Measurements from ENCODE around the gene NAALADL2.
"Not testable (repeated sequence)": the region's sequence is repeated elsewhere in the genome, so short reads cannot be mapped to it uniquely, and the experiment has no call there.

Gene NAALADL2

DNA sequence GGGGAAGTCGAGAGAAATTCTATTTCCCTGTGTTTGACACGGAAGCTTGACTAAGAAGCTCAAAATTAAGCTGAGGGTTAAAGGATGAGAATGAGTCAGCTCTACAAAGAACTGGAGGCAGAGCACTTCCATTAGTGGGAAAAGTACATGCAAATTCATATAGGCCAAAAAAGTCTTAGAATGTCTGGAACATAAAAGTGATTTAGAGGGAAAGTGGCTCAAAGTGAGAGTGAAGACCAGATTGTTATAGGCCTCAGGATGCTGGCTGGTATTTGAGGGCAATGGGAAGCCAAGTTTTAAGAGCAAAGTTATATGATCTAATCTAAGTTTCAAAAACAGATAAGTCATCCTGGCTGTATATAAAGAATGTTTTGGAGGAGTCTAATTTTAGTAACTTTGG, 857.3 kb downstream of the NAALADL2 start:
- no peak for DNase-seq

- DNase-seq: no peak
Observed at GRCh38 chr3:175726228-175726627, 867.1 kb downstream of the NAALADL2 start.

DNA sequence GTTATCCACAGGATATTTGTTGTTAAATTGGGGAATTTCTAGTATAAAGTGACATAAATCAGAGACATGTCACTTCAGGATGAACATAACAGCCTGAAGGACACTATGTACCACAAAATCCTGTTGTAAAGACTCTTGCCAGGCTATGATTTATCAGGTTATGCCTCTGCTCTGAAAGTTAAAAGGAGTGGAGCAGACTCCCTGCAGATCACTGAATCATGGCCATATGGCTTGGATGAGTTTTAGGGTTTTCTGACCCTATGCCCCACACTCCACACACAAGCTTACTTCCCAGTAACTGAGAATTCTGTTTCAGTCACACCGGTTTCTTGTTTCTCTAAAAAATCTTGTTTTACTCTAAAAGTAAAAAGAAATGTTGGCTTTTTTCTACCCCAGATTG, 869.4 kb downstream of the NAALADL2 start:
- no peak for DNase-seq

- DNase-seq: no peak
Observed at GRCh38 chr3:175729466-175729865, 870.3 kb downstream of the NAALADL2 start.

DNA sequence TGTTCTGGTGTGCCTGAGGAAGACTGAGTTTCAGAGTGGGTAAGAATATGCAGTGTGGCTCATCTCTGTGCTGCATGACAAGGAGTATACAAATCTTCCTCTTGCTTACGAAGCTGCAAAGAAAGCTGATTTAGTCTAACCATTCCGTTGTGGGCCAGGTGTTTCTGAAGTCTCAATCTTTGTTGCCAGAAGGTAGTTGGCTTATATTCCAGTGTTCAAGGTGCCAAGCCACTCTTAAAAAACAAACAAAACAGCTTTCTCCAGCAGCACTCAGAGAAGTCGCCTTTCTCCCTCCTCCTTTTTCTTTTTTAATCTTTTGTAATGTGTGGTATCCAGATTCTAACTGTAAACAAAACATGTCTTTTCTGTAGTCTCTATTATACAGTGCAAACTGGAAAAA, 872.4 kb downstream of the NAALADL2 start:
- DNase-seq: no peak

GRCh38 chr3:175732017-175732416, 872.9 kb downstream of the NAALADL2 start:
- no peak for DNase-seq

GRCh38 chr3:175735866-175736265, 876.7 kb downstream of the NAALADL2 start:
- DNase-seq: no peak

- DNase-seq: no peak
Observed at GRCh38 chr3:175737646-175738572, 878.8 kb downstream of the NAALADL2 start.

DNA sequence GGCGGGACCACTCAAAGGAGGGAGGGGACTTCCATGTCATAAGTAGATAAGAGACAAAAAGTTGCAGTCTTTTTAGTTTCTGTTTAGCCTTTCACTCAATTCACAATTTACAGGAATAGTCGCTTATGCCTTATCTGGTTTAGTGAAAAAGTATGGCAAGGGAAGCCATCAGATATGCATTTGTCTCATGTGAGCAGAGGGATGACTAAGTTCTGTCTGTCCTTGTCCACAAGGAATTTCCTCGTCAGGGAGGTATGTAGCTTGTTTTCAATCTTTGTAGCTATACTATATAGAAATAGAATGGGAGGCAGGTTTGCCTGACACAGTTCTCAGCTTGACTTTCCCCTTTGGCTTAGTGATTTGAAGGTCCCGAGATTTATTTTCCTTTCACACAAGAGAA, 882.8 kb downstream of the NAALADL2 start:
- no peak for DNase-seq

- DNase-seq: no peak
Observed at GRCh38 chr3:175743733-175744400, 884.7 kb downstream of the NAALADL2 start.

- DNase-seq: no peak
Observed at GRCh38 chr3:175746308-175746707, 887.2 kb downstream of the NAALADL2 start.

GRCh38 chr3:175748087-175748730, 889.1 kb downstream of the NAALADL2 start:
- no peak for DNase-seq

GRCh38 chr3:175749981-175750380, 890.8 kb downstream of the NAALADL2 start:
- DNase-seq: no peak

DNA sequence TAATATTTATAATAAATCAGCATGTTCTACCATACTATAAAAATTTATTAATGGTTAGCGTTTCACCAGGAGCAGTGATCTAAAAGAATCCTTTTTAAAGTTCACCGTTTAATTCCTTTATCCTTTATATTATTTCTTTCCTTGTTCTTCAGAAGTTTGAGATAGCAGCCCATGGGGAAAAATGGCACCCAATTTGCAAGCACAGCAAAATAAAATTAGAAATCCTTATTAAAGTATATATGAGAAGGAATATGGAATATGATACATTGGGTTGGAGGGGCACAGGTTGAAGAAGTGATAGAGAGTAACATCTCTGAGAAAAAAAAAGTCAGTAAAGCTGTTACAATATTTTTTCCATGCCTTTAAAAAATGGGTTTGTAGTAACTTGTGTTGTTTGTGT, 892.0 kb downstream of the NAALADL2 start:
- DNase-seq: no peak

- no peak for DNase-seq
Observed at GRCh38 chr3:175763948-175764347, 904.8 kb downstream of the NAALADL2 start.

DNA sequence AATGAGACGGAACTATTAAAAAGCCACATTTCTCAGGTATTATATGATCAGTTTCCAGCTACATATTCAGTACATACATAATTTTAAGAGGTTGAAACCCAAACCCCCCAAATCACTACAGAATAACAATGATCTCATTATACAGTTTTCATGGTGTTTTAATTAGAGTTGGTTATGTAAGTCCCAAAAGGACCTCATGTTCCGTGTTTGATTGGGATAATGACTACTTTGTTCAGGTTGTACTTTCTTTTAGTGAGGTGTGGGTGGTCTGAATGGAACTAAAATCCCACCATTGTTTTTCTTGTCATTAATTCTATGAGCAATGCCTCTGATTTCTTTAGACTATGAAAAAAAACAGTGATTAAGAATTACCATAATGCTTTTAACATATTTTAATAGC, 905.6 kb downstream of the NAALADL2 start:
- no peak for DNase-seq

- no peak for DNase-seq
Observed at GRCh38 chr3:175770426-175770825, 911.3 kb downstream of the NAALADL2 start.

DNA sequence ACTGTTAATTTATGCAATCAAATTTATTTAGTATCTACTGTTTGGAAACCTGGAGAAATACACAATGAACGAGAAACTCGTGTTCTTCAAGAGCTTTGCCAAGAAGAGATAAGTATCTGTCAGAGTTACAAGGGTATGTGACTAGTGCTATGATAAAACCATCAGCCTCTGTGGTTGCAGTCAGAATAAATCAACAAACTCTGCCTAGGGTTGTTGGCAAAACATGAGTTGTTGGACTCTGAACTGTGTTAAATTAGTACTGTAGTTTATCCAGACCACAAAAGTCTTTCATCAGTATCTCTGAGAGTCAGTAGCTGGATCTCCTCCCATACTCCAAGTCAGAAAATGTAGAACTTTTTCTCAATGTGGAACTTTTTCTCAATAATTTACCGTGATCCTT, 918.4 kb downstream of the NAALADL2 start:
- DNase-seq: no peak

- DNase-seq: no peak
Observed at GRCh38 chr3:175777965-175778364, 918.8 kb downstream of the NAALADL2 start.

DNA sequence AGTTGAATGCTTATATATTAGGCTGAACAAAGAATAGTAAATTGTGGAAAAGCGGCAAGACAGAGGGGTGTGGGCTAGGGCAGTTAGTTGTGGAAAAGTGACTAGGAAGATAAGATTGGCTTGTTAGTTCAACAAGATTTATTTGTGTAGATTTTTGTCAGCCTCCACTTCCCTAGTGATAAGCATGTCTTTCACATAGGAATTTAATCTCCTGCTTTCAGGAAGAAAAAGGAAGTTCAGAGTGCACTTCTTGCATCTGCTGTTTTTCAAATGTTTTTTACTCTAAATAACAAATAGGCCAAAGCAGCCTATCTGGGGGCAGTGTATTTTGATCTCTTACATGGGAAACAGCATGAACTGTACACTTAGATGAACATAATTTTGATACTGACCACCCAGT, 919.9 kb downstream of the NAALADL2 start:
- no peak for DNase-seq

DNA sequence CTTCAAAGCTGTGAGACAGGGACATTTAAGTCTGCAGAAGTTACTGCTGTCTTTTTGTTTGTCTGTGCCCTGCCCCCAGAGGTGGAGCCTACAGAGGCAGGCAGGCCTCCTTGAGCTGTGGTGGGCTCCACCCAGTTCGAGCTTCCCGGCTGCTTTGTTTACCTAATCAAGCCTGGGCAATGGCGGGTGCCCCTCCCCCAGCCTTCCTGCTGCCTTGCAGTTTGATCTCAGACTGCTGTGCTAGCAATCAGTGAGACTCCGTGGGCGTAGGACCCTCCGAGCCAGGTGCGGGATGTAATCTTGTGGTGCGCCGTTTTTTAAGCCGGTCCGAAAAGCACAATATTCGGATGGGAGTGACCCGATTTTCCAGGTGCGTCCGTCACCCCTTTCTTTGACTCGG, 928.0 kb downstream of the NAALADL2 start:
- DNase-seq: not testable (repeated sequence)

DNA sequence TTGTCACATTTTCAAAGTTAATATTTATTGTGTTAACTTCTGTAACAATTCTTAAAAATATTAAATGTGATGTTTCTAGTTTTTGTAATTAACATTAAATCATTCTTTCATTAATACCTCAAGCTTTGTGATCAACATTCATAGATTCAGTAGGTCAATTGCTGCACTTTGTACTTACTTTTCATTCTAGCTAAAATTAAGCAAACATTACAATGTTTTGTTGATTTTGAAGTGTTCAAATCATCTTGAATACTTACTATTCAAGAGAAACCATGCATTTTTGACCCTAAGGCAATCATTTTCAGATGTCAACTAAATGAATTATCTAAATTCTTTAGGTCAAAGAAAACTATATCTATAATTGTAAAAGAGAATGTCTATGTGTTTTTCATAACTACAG, 933.1 kb downstream of the NAALADL2 start:
- no peak for DNase-seq

DNA sequence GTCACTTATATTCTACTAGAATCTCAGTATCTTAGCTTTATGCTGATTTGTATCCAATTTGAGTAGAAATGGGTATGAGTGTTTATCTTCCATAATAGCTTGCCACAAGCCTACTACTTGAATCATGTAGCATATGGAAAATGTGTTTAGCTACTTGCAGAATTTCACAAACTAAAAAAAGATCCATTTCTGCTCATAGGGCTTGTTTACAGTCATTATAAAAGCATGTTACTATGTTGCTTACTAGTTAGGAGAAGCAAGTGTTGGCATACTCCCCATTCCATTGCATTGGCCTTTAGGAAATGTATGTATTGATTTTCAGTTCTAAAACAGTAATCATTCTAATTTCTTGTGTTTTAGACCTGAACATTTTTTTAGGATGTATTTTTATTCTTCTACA, 939.2 kb downstream of the NAALADL2 start:
- DNase-seq: no peak

DNA sequence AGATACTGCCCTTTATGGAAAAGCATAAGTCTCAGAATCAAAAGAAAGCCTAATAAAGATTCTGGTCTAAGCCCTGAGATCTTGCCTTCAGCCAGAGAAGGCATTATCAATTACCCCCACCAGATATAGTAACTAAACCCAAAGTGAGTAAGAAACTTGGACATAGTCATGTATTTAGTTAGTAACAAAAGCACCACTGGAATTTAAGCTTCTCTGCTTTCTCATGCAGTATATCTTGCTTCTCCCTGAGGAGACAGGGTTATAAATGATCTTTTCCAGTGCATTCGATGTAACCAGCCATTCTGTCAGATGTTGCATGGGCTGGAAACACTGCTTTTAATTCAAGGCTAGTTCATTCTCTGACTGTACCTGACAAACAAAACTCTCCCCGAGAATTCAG, 946.7 kb downstream of the NAALADL2 start:
- no peak for DNase-seq

Measured in T-helper 1 cell (primary cell).